Mucosa of rectum (tissue), 2 donors: ENCODE data around the gene ALDH1A1.

ENCODE experiments used
- H3K27ac ChIP-seq, 2 donors: one replicate each; pipeline ENCODE4 v1.7.0; 2013; ENCODE audit warnings: inconsistent platforms in 2 of 2, low read depth in 2 of 2, low read length in 2 of 2
- H3K27me3 ChIP-seq, 2 donors: one replicate each; pipeline ENCODE4 v1.7.0; 2013; ENCODE audit warnings: low read length in 2 of 2; ENCODE audit not compliant: control insufficient read depth in 2 of 2, insufficient read depth in 2 of 2
- H3K36me3 ChIP-seq, 2 donors: one replicate each; pipeline ENCODE4 v1.7.0; 2013; ENCODE audit warnings: low read length in 2 of 2; ENCODE audit not compliant: control insufficient read depth in 2 of 2, insufficient read depth in 2 of 2
- H3K4me1 ChIP-seq, 2 donors: one replicate each; pipeline ENCODE4 v1.7.0; 2013; ENCODE audit warnings: low read length in 2 of 2, mild to moderate bottlenecking in 1 of 2; ENCODE audit not compliant: control insufficient read depth in 2 of 2, insufficient read depth in 2 of 2
- H3K4me3 ChIP-seq, 2 donors: one replicate each; pipeline ENCODE4 v1.7.0; 2013; ENCODE audit warnings: low read length in 2 of 2
- H3K9ac ChIP-seq, 2 donors: one replicate each; pipeline ENCODE4 v1.7.0; 2013; ENCODE audit warnings: low read length in 2 of 2, low read depth in 1 of 2, mild to moderate bottlenecking in 1 of 2
- H3K9me3 ChIP-seq, 2 donors: one replicate each; pipeline ENCODE4 v1.7.0; 2013; ENCODE audit warnings: low read length in 2 of 2; ENCODE audit not compliant: control insufficient read depth in 2 of 2
- donor health status: healthy.
- donor health status: Normal muscosa, but diverticular disease.

ALDH1A1 gene

GRCh38 chr9:72899734-72900477, 52.9 kb downstream of the ALDH1A1 start:
- no peaks in the 10 kb centered on the region for H3K27me3 ChIP-seq
- H3K4me1 ChIP-seq, result no peaks in the 10 kb centered on the region
- no peaks in the 10 kb centered on the region for H3K9me3 ChIP-seq
- H3K9ac ChIP-seq, result no peak overlapping the region
- H3K4me3 ChIP-seq, result no peak overlapping the region
- no peak overlapping the region for H3K27ac ChIP-seq
- H3K36me3 ChIP-seq, result peaks cover 0 to 12% of the 10 kb centered on the region in 2 donors

GRCh38 chr9:72898784-72899733, 53.8 kb downstream of the ALDH1A1 start:
- H3K9ac ChIP-seq, result no peak overlapping the region

GRCh38 chr9:72898360-72898759, 54.5 kb downstream of the ALDH1A1 start:
- Histone ChIP-seq H3K27ac (no peak overlapping the region), H3K4me1 (no peaks in the 10 kb centered on the region), H3K4me3 (no peak overlapping the region)

More at GRCh38 chr9:72898784-72899733, 53.8 kb downstream of the ALDH1A1 start:
- H3K9me3 ChIP-seq, result no peaks in the 10 kb centered on the region
- H3K36me3 ChIP-seq, result peaks cover 0 to 12% of the 10 kb centered on the region in 2 donors
- no peak overlapping the region for H3K4me3 ChIP-seq
- no peaks in the 10 kb centered on the region for H3K27me3 ChIP-seq
- H3K4me1 ChIP-seq, result no peaks in the 10 kb centered on the region
- no peak overlapping the region for H3K27ac ChIP-seq

GRCh38 chr9:72897069-72897649, 55.7 kb downstream of the ALDH1A1 start:
- Histone ChIP-seq H3K4me1 (no peaks in the 10 kb centered on the region), H3K27ac (no peak overlapping the region), H3K36me3 (no peaks in the 10 kb centered on the region)

More at GRCh38 chr9:72898360-72898759, 54.5 kb downstream of the ALDH1A1 start:
- H3K36me3 ChIP-seq, result peaks cover 0 to 7% of the 10 kb centered on the region in 2 donors
- H3K9me3 ChIP-seq, result no peaks in the 10 kb centered on the region
- H3K27me3 ChIP-seq, result no peaks in the 10 kb centered on the region
- no peak overlapping the region for H3K9ac ChIP-seq

GRCh38 chr9:72896439-72896838, 56.4 kb downstream of the ALDH1A1 start:
- no peaks in the 10 kb centered on the region for H3K36me3 ChIP-seq
- H3K27ac ChIP-seq, result no peak overlapping the region
- no peak overlapping the region for H3K4me3 ChIP-seq
- no peaks in the 10 kb centered on the region for H3K4me1 ChIP-seq
- no peaks in the 10 kb centered on the region for H3K27me3 ChIP-seq
- H3K9ac ChIP-seq, result no peak overlapping the region
- no peaks in the 10 kb centered on the region for H3K9me3 ChIP-seq

More at GRCh38 chr9:72897069-72897649, 55.7 kb downstream of the ALDH1A1 start:
- H3K9me3 ChIP-seq, result no peaks in the 10 kb centered on the region
- no peak overlapping the region for H3K4me3 ChIP-seq
- H3K27me3 ChIP-seq, result no peaks in the 10 kb centered on the region
- H3K9ac ChIP-seq, result no peak overlapping the region

- Histone ChIP-seq H3K4me3 (no peak overlapping the region), H3K9ac (no peak overlapping the region), H3K27me3 (no peaks in the 10 kb centered on the region), H3K36me3 (no peaks in the 10 kb centered on the region), H3K27ac (no peak overlapping the region), H3K9me3 (no peaks in the 10 kb centered on the region), H3K4me1 (no peaks in the 10 kb centered on the region)
These were observed 57.7 kb downstream of the ALDH1A1 start for GRCh38 chr9:72895122-72895521.

- Histone ChIP-seq H3K36me3 (no peaks in the 10 kb centered on the region), H3K27me3 (no peaks in the 10 kb centered on the region), H3K4me3 (no peak overlapping the region), H3K9me3 (no peaks in the 10 kb centered on the region), H3K27ac (no peak overlapping the region), H3K9ac (no peak overlapping the region), H3K4me1 (no peaks in the 10 kb centered on the region)
These were observed 58.5 kb downstream of the ALDH1A1 start for GRCh38 chr9:72894342-72894741.

GRCh38 chr9:72893437-72893836, 59.4 kb downstream of the ALDH1A1 start:
- Histone ChIP-seq H3K4me1 (no peaks in the 10 kb centered on the region), H3K4me3 (no peak overlapping the region), H3K27me3 (no peaks in the 10 kb centered on the region), H3K36me3 (no peaks in the 10 kb centered on the region), H3K9me3 (no peaks in the 10 kb centered on the region), H3K9ac (no peak overlapping the region), H3K27ac (no peak overlapping the region)

- no peaks in the 10 kb centered on the region for H3K9me3 ChIP-seq
- no peaks in the 10 kb centered on the region for H3K36me3 ChIP-seq
- H3K4me3 ChIP-seq, result no peak overlapping the region
- no peaks in the 10 kb centered on the region for H3K4me1 ChIP-seq
- H3K9ac ChIP-seq, result no peak overlapping the region
- no peak overlapping the region for H3K27ac ChIP-seq
- no peaks in the 10 kb centered on the region for H3K27me3 ChIP-seq
These were observed 61.8 kb downstream of the ALDH1A1 start for GRCh38 chr9:72891043-72891442.

GRCh38 chr9:72888943-72889342, 63.9 kb downstream of the ALDH1A1 start:
- H3K27ac ChIP-seq, result no peak overlapping the region
- H3K27me3 ChIP-seq, result no peaks in the 10 kb centered on the region
- H3K36me3 ChIP-seq, result no peaks in the 10 kb centered on the region
- H3K4me3 ChIP-seq, result no peak overlapping the region
- no peaks in the 10 kb centered on the region for H3K9me3 ChIP-seq
- no peak overlapping the region for H3K9ac ChIP-seq
- no peaks in the 10 kb centered on the region for H3K4me1 ChIP-seq
